WERI-Rb-1 (cell line): ENCODE data around the gene PRKCA.

Source experiments
- DNase-seq: peaks from one replicate; pipeline ENCODE4 v3.0.0-alpha.2; 2020
- H3K27ac ChIP-seq: fragments of 250-450 bp; sonication (Bioruptor Pico); 2 replicates; pipeline ENCODE4 v1.5.1; 2020; ENCODE audit warnings: mild to moderate bottlenecking, moderate library complexity
- H3K27me3 ChIP-seq: fragments of 250-450 bp; sonication (Bioruptor Pico); 2 replicates; pipeline ENCODE4 v1.5.1; 2021; ENCODE audit warnings: mild to moderate bottlenecking, low read depth, moderate library complexity; ENCODE audit not compliant: insufficient read depth, severe bottlenecking
- H3K36me3 ChIP-seq: fragments of 250-450 bp; sonication (Bioruptor Pico); 2 replicates; pipeline ENCODE4 v1.5.1; 2020; ENCODE audit warnings: mild to moderate bottlenecking, moderate library complexity
- H3K4me3 ChIP-seq: 2 replicates; pipeline ENCODE4 v1.5.1; 2011; ENCODE audit warnings: low read depth, mild to moderate bottlenecking, control low read depth, low read length
- H3K9me3 ChIP-seq: fragments of 250-450 bp; sonication (Bioruptor Pico); 2 replicates; pipeline ENCODE4 v1.5.1; 2021; ENCODE audit warnings: mild to moderate bottlenecking, moderate library complexity; ENCODE audit not compliant: severe bottlenecking
- CTCF ChIP-seq: IDR thresholded peaks from 2 replicates; pipeline ENCODE4 v1.5.1; 2011; ENCODE audit warnings: low read depth, mild to moderate bottlenecking, control low read depth, inconsistent platforms, low read length

PRKCA gene

GRCh38 chr17:66515974-66516373, 213.6 kb downstream of the PRKCA start:
- no peaks in the 10 kb centered on the region for H3K9me3 ChIP-seq
- H3K27me3 ChIP-seq, result no peaks in the 10 kb centered on the region
- H3K4me3 ChIP-seq, result no peak overlapping the region
- DNase-seq, result no peak
- no peak overlapping the region for H3K27ac ChIP-seq
- H3K36me3 ChIP-seq, result no peaks in the 10 kb centered on the region
- no peak for TF ChIP-seq CTCF

DNA sequence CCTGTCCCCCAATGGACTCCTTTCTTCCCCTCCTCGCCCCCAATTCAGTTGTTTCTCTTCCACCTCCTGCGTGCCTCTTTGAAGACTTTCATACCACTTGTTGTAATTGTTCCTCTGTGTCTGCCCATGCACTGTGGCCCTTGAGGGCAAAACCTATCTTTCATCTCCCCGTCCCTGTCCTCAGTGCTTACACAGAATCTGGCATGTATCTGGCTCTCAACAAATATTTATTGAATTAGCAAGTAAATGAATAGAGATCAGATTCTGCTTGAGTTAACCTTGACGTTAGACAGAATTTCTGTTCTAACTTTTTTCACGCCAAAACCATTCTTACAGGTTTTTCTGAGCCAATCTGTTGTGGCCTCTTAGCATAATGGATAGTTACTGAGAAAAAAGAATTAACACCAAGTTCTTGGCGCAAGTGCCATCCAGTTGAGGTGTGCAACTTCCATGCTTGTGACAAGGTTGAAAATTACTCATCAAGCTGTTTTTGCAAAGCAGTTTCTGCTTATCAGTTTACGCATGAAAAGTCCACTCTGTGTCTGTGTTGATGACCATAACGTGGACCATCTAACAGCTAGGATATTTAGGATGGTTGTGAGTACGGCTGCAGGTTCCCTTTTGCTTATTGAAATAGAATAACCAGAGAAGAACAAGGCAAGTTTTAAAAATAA, 215.1 kb downstream of the PRKCA start:
- TF ChIP-seq CTCF, result no peak
- H3K36me3 ChIP-seq, result no peaks in the 10 kb centered on the region
- H3K4me3 ChIP-seq, result no peak overlapping the region
- DNase-seq, result no peak
- H3K27ac ChIP-seq, result no peak overlapping the region
- no peaks in the 10 kb centered on the region for H3K9me3 ChIP-seq
- no peaks in the 10 kb centered on the region for H3K27me3 ChIP-seq

DNA sequence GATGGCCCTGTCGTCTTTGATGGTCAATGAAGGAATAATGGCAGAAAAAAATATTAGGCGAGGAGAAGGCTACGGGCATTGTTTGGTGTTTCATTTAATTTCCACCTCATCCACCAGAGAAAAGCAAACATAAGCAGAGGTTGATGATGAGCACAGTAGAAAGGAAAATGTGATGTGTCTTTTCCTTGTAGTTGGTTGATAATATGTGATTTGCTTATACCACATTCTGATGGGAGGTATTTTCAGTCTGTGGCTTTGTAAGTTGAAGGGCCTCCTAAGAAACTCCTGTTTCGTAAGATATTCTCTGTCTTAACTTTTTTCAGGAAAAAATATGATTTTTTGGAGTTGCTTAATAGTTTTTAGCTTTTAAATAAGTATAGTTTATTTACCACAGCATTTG, 215.7 kb downstream of the PRKCA start:
- Histone ChIP-seq H3K27ac (no peak overlapping the region), H3K4me3 (no peak overlapping the region), H3K27me3 (no peaks in the 10 kb centered on the region), H3K36me3 (no peaks in the 10 kb centered on the region), H3K9me3 (no peaks in the 10 kb centered on the region)
- no peak for TF ChIP-seq CTCF
- no peak for DNase-seq

DNA sequence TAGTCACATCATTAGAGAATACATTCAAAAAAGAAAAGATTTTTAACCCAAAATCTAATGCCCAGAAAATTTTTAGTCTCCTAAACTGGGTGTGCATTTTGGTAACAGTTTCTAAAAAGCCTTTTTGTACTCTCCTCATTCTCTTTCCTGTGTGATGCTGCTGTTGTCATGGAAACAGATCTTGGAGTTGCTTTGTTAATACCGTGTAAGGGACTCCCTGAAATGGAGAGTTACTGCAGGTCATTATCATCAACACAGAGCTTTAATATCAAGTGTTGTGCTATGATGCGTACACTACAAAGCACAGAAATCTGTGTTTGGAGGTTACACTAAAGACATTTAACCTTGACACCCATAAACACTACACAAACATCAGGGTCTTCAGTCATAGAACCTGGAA, 216.3 kb downstream of the PRKCA start:
- no peak overlapping the region for H3K27ac ChIP-seq
- DNase-seq, result no peak
- no peak for TF ChIP-seq CTCF
- H3K4me3 ChIP-seq, result no peak overlapping the region
- H3K9me3 ChIP-seq, result no peaks in the 10 kb centered on the region
- H3K36me3 ChIP-seq, result no peaks in the 10 kb centered on the region
- H3K27me3 ChIP-seq, result no peaks in the 10 kb centered on the region

DNA sequence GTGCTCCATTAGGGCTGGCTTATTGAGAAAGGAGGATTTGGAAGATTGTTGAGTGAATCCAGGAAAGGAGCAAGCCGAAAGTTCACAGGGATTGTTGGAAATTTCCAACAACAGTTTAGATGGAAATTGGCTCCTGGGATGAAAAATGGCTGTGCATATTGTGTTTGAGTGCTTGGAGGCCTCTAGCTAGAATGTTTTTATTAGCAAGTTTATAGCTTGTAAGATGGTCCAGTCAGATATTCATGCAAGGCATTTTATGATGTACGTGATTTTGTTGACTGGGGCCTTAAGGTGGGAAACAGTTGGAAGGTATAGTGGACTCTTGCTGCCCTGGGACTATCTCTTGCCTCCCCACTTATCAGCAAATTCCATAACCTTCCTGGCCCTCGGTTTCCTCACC, 216.7 kb downstream of the PRKCA start:
- Histone ChIP-seq H3K27me3 (no peaks in the 10 kb centered on the region), H3K9me3 (no peaks in the 10 kb centered on the region), H3K27ac (no peak overlapping the region), H3K36me3 (no peaks in the 10 kb centered on the region), H3K4me3 (no peak overlapping the region)
- no peak for TF ChIP-seq CTCF
- DNase-seq, result no peak

DNA sequence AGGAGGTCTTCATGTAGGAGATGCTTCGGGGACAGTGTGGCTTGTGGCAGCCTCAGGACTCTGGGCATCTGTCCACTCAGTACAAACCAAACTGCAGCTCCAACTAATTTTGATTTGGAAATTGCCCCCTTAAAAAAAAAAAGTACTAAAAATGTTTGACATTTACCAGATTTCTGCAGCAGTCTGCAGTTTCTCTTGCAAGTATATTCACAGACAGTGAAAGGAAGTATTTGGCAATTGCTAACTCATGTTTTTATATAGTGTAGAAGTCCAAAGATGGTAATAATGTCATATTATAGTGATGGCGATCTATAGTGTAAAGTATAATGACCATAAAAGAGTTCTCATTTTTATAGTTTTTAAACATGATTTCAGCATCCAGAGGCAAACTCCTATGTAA, 218.6 kb downstream of the PRKCA start:
- Histone ChIP-seq H3K4me3 (no peak overlapping the region), H3K27me3 (no peaks in the 10 kb centered on the region), H3K27ac (no peak overlapping the region), H3K36me3 (no peaks in the 10 kb centered on the region), H3K9me3 (no peaks in the 10 kb centered on the region)
- DNase-seq, result no peak
- TF ChIP-seq CTCF, result no peak
